LHCN-M2 (cell line): ENCODE results near the gene PCLAF. TPM values are rescaled to one million over a fixed set of nuclear protein-coding genes. Genes with fewer than 3 reads are reported as not detected.

Experiments
- DNase-seq: peaks from one replicate; pipeline ENCODE4 v3.0.0-alpha.2; 2012; ENCODE audit warnings: low read depth
- total RNA-seq: library from RNA; depleted of rRNA; stranded (reverse); fragments of >200 nt; gene quantifications from 2 replicates; pipeline ENCODE4 v1.2.3, GENCODE V29; 2014; rRNA removed

Gene PCLAF
- total RNA-seq, 1 experiment from 2014 or later: 126 TPM

- peak; percentile 36 for DNase-seq
Observed at GRCh38 chr15:64324165-64324877, 56.9 kb downstream of the PCLAF start.

GRCh38 chr15:64315216-64315615 is 66.0 kb downstream of the PCLAF start:
- DNase-seq: no peak

GRCh38 chr15:64314456-64314855 is 66.8 kb downstream of the PCLAF start:
- peak; percentile 11 for DNase-seq

Other genes starting within 250 kb of the PCLAF start
- 0.06 TPM in 1 of 2 replicates, not detected in the other for gene SNX22, start 229.7 kb downstream of the PCLAF start, total RNA-seq
- gene PPIB, start 218.4 kb downstream of the PCLAF start, total RNA-seq: 478 and 568 TPM in 2 replicates
- gene CSNK1G1, start 25.3 kb downstream of the PCLAF start, total RNA-seq: 19.7 and 21.0 TPM in 2 replicates
- gene TRIP4, start 6.4 kb upstream of the PCLAF start, total RNA-seq: 8.1 and 9.2 TPM in 2 replicates
- gene ZNF609, start 79.1 kb upstream of the PCLAF start, total RNA-seq: 12.5 and 13.1 TPM in 2 replicates